IMR-90 (cell line): ENCODE measurements around the gene TRDMT1.
A peak's percentile ranks its signal among the peaks of the same experiment; 100 is the strongest.

Experiments used
- RAD21 ChIP-seq: IDR thresholded peaks from 2 replicates; pipeline ENCODE4 v1.6.1; 2012; ENCODE audit warnings: low read length, improper control_type of control experiment
- RCOR1 ChIP-seq: IDR thresholded peaks from 2 replicates; pipeline ENCODE4 v1.6.1; 2012; ENCODE audit warnings: mild to moderate bottlenecking, low read length, improper control_type of control experiment; ENCODE audit not compliant: insufficient replicate concordance
- TF ChIP-seq, protein P1 (sequence below): conservative IDR thresholded peaks from 2 replicates; pipeline ENCODE4 v1.5.1; 2012; ENCODE audit warnings: mild to moderate bottlenecking, low read depth, low read length, improper control_type of control experiment

GRCh38 chr10:17250736-17251135 lies 49.3 kb upstream of the TRDMT1 start:
- peak; percentile 31 for TF ChIP-seq RAD21
- TF ChIP-seq RCOR1 = no peak
- TF ChIP-seq, protein P1, sequence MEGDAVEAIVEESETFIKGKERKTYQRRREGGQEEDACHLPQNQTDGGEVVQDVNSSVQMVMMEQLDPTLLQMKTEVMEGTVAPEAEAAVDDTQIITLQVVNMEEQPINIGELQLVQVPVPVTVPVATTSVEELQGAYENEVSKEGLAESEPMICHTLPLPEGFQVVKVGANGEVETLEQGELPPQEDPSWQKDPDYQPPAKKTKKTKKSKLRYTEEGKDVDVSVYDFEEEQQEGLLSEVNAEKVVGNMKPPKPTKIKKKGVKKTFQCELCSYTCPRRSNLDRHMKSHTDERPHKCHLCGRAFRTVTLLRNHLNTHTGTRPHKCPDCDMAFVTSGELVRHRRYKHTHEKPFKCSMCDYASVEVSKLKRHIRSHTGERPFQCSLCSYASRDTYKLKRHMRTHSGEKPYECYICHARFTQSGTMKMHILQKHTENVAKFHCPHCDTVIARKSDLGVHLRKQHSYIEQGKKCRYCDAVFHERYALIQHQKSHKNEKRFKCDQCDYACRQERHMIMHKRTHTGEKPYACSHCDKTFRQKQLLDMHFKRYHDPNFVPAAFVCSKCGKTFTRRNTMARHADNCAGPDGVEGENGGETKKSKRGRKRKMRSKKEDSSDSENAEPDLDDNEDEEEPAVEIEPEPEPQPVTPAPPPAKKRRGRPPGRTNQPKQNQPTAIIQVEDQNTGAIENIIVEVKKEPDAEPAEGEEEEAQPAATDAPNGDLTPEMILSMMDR = peak; percentile 25; the same call in 1 of the 2 replicates
